Neural progenitor cell (in vitro differentiated cells): ENCODE data around the gene TTLL10.

ENCODE experiments used
- EZH2 ChIP-seq: fragments of 200-600 bp; sonication (generic); IDR thresholded peaks from 2 replicates; pipeline ENCODE4 v1.6.1; 2017; ENCODE audit warnings: antibody characterized with exemption, mild to moderate bottlenecking, moderate library complexity
- EZH2phosphoT487 ChIP-seq: fragments of 200-600 bp; sonication (generic); IDR thresholded peaks from 2 replicates; pipeline ENCODE4 v1.6.1; 2017; ENCODE audit warnings: antibody characterized with exemption
- TF ChIP-seq, protein P1 (sequence below): fragments of 200-600 bp; sonication (generic); IDR thresholded peaks from 2 replicates; pipeline ENCODE4 v1.5.1; 2017; ENCODE audit warnings: antibody characterized with exemption, mild to moderate bottlenecking

DNA sequence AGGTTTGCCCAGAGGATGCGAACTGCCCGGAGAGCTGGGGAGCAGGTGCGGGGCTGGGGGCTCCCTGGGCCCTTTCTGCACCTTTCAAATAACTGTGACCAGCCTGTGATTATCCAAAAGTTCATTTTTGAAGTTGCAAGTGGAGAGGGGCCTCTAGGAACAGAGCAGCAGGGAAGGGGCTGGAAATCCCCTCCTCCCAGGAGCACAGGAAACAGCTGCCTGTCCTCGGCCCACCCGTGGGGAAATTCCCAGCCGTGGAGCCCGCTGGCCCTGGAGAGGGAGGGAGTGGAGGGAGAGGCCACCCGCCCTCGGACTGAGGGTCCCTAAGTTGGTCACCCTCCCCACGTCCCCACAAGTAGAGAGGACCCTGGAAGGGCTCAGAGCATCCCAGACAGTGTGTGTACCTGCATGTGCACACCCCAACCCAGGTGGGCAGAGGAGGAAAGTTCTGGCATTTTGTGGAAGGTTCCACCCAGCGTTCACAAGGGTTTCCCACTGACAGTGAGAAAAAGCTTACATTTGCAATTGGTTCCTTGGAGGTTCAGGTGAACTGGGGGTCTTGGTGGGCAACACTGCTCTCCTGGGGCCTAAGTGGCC, 41.5 kb downstream of the TTLL10 start:
- TF ChIP-seq, protein P1, sequence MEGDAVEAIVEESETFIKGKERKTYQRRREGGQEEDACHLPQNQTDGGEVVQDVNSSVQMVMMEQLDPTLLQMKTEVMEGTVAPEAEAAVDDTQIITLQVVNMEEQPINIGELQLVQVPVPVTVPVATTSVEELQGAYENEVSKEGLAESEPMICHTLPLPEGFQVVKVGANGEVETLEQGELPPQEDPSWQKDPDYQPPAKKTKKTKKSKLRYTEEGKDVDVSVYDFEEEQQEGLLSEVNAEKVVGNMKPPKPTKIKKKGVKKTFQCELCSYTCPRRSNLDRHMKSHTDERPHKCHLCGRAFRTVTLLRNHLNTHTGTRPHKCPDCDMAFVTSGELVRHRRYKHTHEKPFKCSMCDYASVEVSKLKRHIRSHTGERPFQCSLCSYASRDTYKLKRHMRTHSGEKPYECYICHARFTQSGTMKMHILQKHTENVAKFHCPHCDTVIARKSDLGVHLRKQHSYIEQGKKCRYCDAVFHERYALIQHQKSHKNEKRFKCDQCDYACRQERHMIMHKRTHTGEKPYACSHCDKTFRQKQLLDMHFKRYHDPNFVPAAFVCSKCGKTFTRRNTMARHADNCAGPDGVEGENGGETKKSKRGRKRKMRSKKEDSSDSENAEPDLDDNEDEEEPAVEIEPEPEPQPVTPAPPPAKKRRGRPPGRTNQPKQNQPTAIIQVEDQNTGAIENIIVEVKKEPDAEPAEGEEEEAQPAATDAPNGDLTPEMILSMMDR: no peak
- TF ChIP-seq EZH2 (no peak), EZH2phosphoT487 (no peak)
